Stomach (tissue), 9 donors: Measurements from ENCODE around the gene EPHB1. TPM values are rescaled to one million over a fixed set of nuclear protein-coding genes. Genes with fewer than 3 reads are reported as not detected.

Experiments
- DNase-seq, 2 donors: peaks; one replicate each; pipeline versions ENCODE4 v3.0.0 to v3.0.0-alpha.2; 2013 to 2019
- H3K27ac ChIP-seq, 5 donors: fragments of 200-600 bp in 4 of 5; sonication (generic) in 4 of 5; one replicate each; pipeline ENCODE4 v1.5.1; 2013 to 2019; ENCODE audit warnings: mild to moderate bottlenecking in 1 of 5, moderate library complexity in 1 of 5
- H3K27me3 ChIP-seq, 3 donors: fragments of 200-600 bp; sonication (generic); one replicate each; pipeline ENCODE4 v1.5.1; 2017 to 2019; ENCODE audit warnings: mixed run types in 1 of 3
- H3K36me3 ChIP-seq, 4 donors: fragments of 200-600 bp; sonication (generic); 1 replicate in 3 of 4; 2 replicates in 1 of 4; pipeline ENCODE4 v1.5.1; 2016 to 2019
- H3K4me1 ChIP-seq, 4 donors: fragments of 200-600 bp; sonication (generic); one replicate each; pipeline ENCODE4 v1.5.1; 2016 to 2019
- H3K4me3 ChIP-seq, 4 donors: fragments of 200-600 bp; sonication (generic) in 3 of 4; one replicate each; pipeline ENCODE4 v1.5.1; 2016 to 2019; ENCODE audit warnings: mild to moderate bottlenecking in 1 of 4
- H3K9me3 ChIP-seq, 4 donors: fragments of 200-600 bp; sonication (generic); one replicate each; pipeline ENCODE4 v1.5.1; 2016 to 2019
- EP300 ChIP-seq: sonication (generic); formaldehyde crosslinking; IDR thresholded peaks from one replicate; pipeline ENCODE4 v1.6.1; 2017; ENCODE audit warnings: antibody characterized with exemption
- POLR2A ChIP-seq, 4 donors: fragments of 450-650 bp; IDR thresholded peaks; one replicate each; pipeline ENCODE4 v1.6.1; 2016; ENCODE audit warnings: antibody characterized with exemption in 4 of 4, control low read depth in 2 of 4, mild to moderate bottlenecking in 1 of 4, moderate library complexity in 1 of 4
- POLR2AphosphoS5 ChIP-seq, 3 donors: sonication (generic); formaldehyde crosslinking; IDR thresholded peaks; one replicate each; pipeline ENCODE4 v1.6.1; 2016; ENCODE audit warnings: antibody characterized with exemption in 3 of 3
- WGBS, 5 donors: extraction: QIAGEN DNeasy Blood & Tissue Kit in 3 of 5; methylation state at CpG; one replicate each; pipeline versions ENCODE4 v1.1.5 to v1.1.7; 2013 to 2018; 5-methylcytosine and 5-hydroxymethylcytosine counted together
- intact Hi-C: fragments of 100-400 bp; cut with DNase I; formaldehyde crosslinking; loops from one replicate; pipeline ENCODE4 v1.15.1; 2023; ENCODE audit warnings: low total_unique reads
- polyA plus RNA-seq, 3 donors: library from polyadenylated mRNA; stranded (reverse); fragments of 200-250 nt; gene quantifications; one replicate each; pipeline ENCODE4 v1.2.3, GENCODE V29; 2013
- total RNA-seq, 5 donors: library from RNA; depleted of rRNA; stranded (reverse); fragments of >200 nt; gene quantifications; one replicate each; pipeline versions ENCODE4 v1.1.0 to v1.2.3, GENCODE V29; 2014 to 2016
- TF ChIP-seq, protein P1 (sequence below), 7 experiments: fragments of 450-650 bp in 4 of 7; fragments of 200-600 bp in 3 of 7; sonication (generic) in 3 of 7; IDR thresholded peaks; one replicate each; pipeline ENCODE4 v1.5.1; 2016 to 2019; ENCODE audit warnings: antibody characterized with exemption in 7 of 7, control low read depth in 2 of 7, mild to moderate bottlenecking in 1 of 7
- donor health status: healthy with polysubstance abuse.
- donor health status: Bipolar disorder and iron deficiency.
- donor health status: healthy.

EPHB1 gene
- total and polyA plus RNA-seq, 8 donors: 0.13 to 2.3 (median 1.0) TPM; not detected in 4

DNA sequence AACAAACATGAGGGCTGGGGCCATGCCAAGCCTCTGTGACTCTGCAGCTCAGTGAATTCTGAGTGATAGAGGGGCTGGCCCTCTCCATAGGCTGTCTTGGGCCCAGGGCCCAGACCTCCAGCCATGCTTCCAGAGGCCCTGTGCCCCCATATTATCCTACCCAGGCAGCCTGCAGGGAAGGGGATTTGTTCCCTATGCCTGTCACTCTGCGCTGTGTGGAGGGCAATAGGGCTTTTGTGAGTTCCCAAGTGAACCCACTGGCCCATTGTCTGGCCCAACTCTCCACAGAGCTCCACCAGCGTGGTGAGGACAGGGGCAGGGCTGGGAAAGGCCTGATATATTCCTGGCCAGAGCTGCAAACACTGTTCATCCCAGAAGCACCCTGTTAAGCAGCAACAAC, 113.2 kb downstream of the EPHB1 start:
- Histone ChIP-seq H3K36me3 (no peaks in the 10 kb centered on the region), H3K27me3 (no peaks in the 10 kb centered on the region), H3K4me3 (no peak overlapping the region), H3K9me3 (no peaks in the 10 kb centered on the region), H3K4me1 (peaks cover 0 to 6% (median 0%) of the 10 kb centered on the region in 4 donors), H3K27ac (no peak overlapping the region)
- WGBS, 5 donors: 35 to 82% (median 58%) methylated on average over 2 of the region's 2 CpGs
- TF ChIP-seq, protein P1, sequence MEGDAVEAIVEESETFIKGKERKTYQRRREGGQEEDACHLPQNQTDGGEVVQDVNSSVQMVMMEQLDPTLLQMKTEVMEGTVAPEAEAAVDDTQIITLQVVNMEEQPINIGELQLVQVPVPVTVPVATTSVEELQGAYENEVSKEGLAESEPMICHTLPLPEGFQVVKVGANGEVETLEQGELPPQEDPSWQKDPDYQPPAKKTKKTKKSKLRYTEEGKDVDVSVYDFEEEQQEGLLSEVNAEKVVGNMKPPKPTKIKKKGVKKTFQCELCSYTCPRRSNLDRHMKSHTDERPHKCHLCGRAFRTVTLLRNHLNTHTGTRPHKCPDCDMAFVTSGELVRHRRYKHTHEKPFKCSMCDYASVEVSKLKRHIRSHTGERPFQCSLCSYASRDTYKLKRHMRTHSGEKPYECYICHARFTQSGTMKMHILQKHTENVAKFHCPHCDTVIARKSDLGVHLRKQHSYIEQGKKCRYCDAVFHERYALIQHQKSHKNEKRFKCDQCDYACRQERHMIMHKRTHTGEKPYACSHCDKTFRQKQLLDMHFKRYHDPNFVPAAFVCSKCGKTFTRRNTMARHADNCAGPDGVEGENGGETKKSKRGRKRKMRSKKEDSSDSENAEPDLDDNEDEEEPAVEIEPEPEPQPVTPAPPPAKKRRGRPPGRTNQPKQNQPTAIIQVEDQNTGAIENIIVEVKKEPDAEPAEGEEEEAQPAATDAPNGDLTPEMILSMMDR (IDR thresholded peaks at IDR 0.05): no peak
- TF ChIP-seq POLR2A (IDR thresholded peaks at IDR 0.05) (no peak), POLR2AphosphoS5 (IDR thresholded peaks at IDR 0.05) (no peak), EP300 (no peak)
- DNase-seq: no peak
- intact Hi-C loops: no loop called here

DNA sequence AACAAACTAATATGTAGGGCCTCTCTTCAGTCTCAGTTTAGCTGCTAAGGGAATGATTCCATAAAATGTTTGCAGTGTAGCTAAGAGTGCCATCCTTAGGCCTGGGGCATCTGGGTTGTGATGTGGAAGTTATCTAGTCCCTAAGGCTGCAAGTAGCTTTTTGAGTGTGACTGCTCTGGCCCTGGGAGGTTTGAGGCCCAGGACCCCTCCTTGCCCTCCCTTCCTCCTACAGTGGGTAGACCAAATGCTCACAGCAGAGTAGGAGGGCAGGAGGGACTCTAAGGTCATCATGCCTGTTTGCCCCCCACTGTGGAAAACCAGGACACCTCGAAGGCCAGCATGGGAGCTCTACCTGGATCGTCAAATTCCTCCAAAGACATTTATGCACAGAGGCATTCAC, 115.0 kb downstream of the EPHB1 start:
- no peak for DNase-seq
- Histone ChIP-seq H3K36me3 (no peaks in the 10 kb centered on the region), H3K4me3 (no peak overlapping the region), H3K27ac (no peak overlapping the region), H3K4me1 (peaks cover 0 to under 1% (median 0%) of the 10 kb centered on the region in 4 donors), H3K9me3 (no peaks in the 10 kb centered on the region), H3K27me3 (no peaks in the 10 kb centered on the region)
- 83 to 93% (median 86%) methylated on average over 2 of the region's 2 CpGs for WGBS, 5 donors
- intact Hi-C loops: no loop called here
- TF ChIP-seq, protein P1 (IDR thresholded peaks at IDR 0.05): no peak
- TF ChIP-seq POLR2A (IDR thresholded peaks at IDR 0.05): no peak
- no peak for TF ChIP-seq EP300
- no peak for TF ChIP-seq POLR2AphosphoS5 (IDR thresholded peaks at IDR 0.05)

DNA sequence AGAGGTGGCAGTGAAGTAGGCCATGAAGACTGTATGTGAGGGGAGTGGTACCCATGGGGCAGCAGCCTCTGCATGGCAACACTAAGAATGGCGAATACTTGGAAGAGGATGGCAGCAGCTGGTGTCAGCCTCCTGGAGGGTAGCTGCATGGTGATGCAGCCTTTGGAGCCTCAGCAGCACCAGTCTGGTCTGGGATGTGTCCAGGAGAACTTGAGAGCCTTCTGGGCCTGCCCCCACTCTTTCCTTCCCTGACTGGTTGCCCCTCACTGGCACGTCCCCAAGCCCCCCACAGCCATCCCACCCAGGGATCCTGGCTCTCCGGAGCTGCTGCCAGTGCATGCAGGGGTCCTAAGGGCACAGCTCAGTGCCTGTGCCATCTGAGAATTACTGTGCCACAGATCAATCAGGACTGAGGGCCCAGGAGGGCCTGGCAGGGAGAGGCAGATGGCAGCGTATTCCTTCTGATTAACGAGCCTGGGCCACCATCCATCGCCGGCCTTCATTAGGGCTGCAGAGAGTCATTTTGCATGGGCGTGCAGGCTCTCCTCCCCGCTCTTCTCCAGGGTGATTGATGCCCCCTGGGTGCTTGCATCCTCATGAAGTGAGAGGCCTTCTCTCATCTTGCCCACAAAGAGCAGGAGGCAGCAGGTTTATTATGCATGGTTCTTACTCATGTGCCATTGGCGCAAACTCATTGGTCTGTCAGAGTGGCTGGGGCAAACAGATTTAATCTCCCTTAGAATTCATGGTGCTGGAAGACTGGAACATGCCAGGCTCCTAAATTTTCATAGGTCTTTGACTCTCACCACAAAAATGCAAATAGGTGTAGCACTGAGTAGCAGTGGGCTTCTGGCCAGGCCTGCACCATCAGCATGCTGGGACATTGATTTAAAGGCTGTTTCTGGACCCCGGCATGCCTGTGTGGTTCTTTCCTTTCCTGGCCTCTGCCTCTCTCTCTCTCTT, 116.8 kb downstream of the EPHB1 start:
- Histone ChIP-seq H3K27me3 (no peaks in the 10 kb centered on the region), H3K9me3 (no peaks in the 10 kb centered on the region), H3K27ac (no peak overlapping the region), H3K4me3 (no peak overlapping the region), H3K36me3 (no peaks in the 10 kb centered on the region), H3K4me1 (no peaks in the 10 kb centered on the region)
- TF ChIP-seq POLR2AphosphoS5 (IDR thresholded peaks at IDR 0.05) (no peak), EP300 (no peak), POLR2A (IDR thresholded peaks at IDR 0.05) (no peak)
- TF ChIP-seq, protein P1 (IDR thresholded peaks at IDR 0.05): no peak
- intact Hi-C loops: no loop called here
- DNase-seq: no peak
- WGBS, 5 donors: 83 to 89% (median 86%) methylated on average over 11 of the region's 11 CpGs

DNA sequence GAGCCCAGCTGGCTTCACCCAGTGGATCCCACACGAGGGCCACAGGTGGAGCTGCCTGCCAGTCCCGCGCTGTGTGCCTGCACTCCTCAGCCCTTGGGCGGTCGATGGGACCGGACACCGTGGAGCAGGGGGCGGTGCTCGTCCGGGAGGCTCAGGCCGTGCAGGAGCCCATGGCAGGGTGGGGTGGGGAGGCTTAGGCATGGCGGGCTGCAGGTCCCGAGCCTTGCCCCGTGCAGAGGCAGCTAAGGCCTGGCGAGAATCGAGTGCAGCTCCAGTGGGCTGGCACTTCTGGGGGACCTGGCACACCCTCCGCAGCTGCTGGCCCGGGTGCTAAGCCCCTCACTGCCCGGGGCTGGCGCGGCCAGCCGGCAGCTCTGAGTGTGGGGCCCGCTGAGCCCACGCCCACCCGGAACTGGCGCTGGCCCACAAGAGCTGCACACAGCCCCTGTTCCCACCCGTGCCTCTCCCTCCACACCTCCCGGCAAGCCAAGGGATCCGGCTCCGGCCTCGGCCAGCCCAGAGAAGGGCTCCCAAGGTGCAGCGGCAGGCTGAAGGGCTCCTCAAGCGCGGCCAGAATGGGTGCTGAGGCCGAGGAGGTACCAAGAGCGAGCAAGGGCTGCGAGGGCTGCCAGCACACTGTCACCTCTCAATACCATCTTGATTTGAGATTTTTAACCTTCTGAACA, 121.4 kb downstream of the EPHB1 start:
- intact Hi-C loops: no loop called here
- Histone ChIP-seq H3K4me1 (no peaks in the 10 kb centered on the region), H3K27ac (no peak overlapping the region), H3K4me3 (no peak overlapping the region), H3K36me3 (no peaks in the 10 kb centered on the region), H3K9me3 (no peaks in the 10 kb centered on the region), H3K27me3 (no peaks in the 10 kb centered on the region)
- DNase-seq: no peak
- 91 to 96% (median 93%) methylated on average over 22 to 37 of the region's 37 CpGs for WGBS, 5 donors
- TF ChIP-seq EP300: no peak
- TF ChIP-seq POLR2A (IDR thresholded peaks at IDR 0.05): no peak
- TF ChIP-seq, protein P1 (IDR thresholded peaks at IDR 0.05): no peak
- TF ChIP-seq POLR2AphosphoS5 (IDR thresholded peaks at IDR 0.05): no peak
